HepG2 (cell line): ENCODE data around the gene C1orf35. TPM values are rescaled to one million over a fixed set of nuclear protein-coding genes. Genes with fewer than 3 reads are reported as not detected.

ENCODE experiments used
- ATAC-seq: fragments of 200-7000 bp; cut with Tn5 transposase; 3 replicates; pipeline ENCODE4 v1.9.1; 2020; ENCODE audit warnings: mild to moderate bottlenecking, moderate library complexity
- BruUV-seq: library from RNA; stranded (reverse); fragments of 400-500 nt; replicated peaks from 2 replicates; lab custom pipeline; 2021; lab: Mats Ljungman, UMichigan
- CTCF ChIA-PET: fragments of 300-600 bp; formaldehyde crosslinking; extraction: SDS; loops from one replicate; lab custom pipeline; 2021; ENCODE audit warnings: low total read pairs, inconsistent platforms, low intra/inter-chr PET ratio; lab: Yijun Ruan, JAX
- POLR2A ChIA-PET: fragments of 350-600 bp; sonication (Branson Sonifier 250); formaldehyde crosslinking; loops from one replicate; lab custom pipeline; 2020; ENCODE audit warnings: antibody characterized with exemption, inconsistent platforms; lab: Yijun Ruan, JAX
- DNase-seq: peaks from one replicate; pipeline ENCODE4 v3.0.0-alpha.2; 2015; ENCODE audit warnings: low spot score
- FAIRE-seq: peaks from 3 replicates; lab custom pipeline; 2011; peaks lifted over from hg19 to GRCh38; lab: Jason Lieb, UNC
- H2AFZ ChIP-seq: one replicate; pipeline ENCODE4 v1.6.1; 2011; ENCODE audit warnings: low read length, inconsistent platforms
- H3K27ac ChIP-seq: fragments of 300-600 bp; 3 replicates; pipeline ENCODE4 v1.8.0; 2011; ENCODE audit warnings: mixed run types, mild to moderate bottlenecking, mixed read lengths, low read length, inconsistent platforms; ENCODE audit not compliant: insufficient read depth; ENCODE audit errors: extremely low read length
- H3K27me3 ChIP-seq, 2 experiments: fragments of 200-600 bp in 1 of 2; 2 replicates in 1 of 2; 3 replicates in 1 of 2; pipeline versions ENCODE4 v1.6.0 to v1.8.0; 2011; ENCODE audit warnings: low read length in 2 of 2, mild to moderate bottlenecking in 2 of 2, moderate library complexity in 2 of 2, inconsistent platforms in 1 of 2; ENCODE audit not compliant: insufficient read depth in 2 of 2, control insufficient read depth in 1 of 2
- H3K36me3 ChIP-seq, 2 experiments: fragments of 200-600 bp in 1 of 2; replicated peaks in 1 of 2; 2 replicates in 1 of 2; 3 replicates in 1 of 2; pipeline versions ENCODE4 v1.5.1 to v1.8.0; 2011; ENCODE audit warnings: low read length in 2 of 2, inconsistent platforms in 1 of 2; ENCODE audit not compliant: insufficient read depth in 2 of 2, control insufficient read depth in 1 of 2
- H3K4me1 ChIP-seq: 2 replicates; pipeline ENCODE4 v1.5.1; 2012; ENCODE audit warnings: low read length, inconsistent platforms; ENCODE audit not compliant: insufficient read depth
- H3K4me2 ChIP-seq: 2 replicates; pipeline ENCODE4 v1.6.0; 2011; ENCODE audit warnings: low read depth, low read length, inconsistent platforms
- H3K4me3 ChIP-seq, 3 experiments: fragments of 200-600 bp in 1 of 3; sonication (generic), shearing (Covaris generic) in 1 of 3; replicated peaks in 1 of 3; 2 replicates each; pipeline ENCODE4 v1.5.1; 2011 to 2016; ENCODE audit warnings: low read length in 3 of 3, inconsistent platforms in 2 of 3, low read depth in 2 of 3, mild to moderate bottlenecking in 2 of 3, control low read depth in 1 of 3, mixed read lengths in 1 of 3; ENCODE audit not compliant: insufficient read depth in 1 of 3
- H3K79me2 ChIP-seq: one replicate; pipeline ENCODE4 v1.6.1; 2011; ENCODE audit warnings: low read length, inconsistent platforms; ENCODE audit not compliant: insufficient read depth
- H3K9ac ChIP-seq: 2 replicates; pipeline ENCODE4 v1.6.0; 2011; ENCODE audit warnings: mild to moderate bottlenecking, low read depth, low read length, inconsistent platforms; ENCODE audit not compliant: insufficient read depth
- H3K9me3 ChIP-seq: 2 replicates; pipeline ENCODE4 v1.5.1; 2012; ENCODE audit warnings: mild to moderate bottlenecking, low read length
- H4K20me1 ChIP-seq: 2 replicates; pipeline ENCODE4 v1.6.0; 2011; ENCODE audit warnings: inconsistent platforms, mild to moderate bottlenecking, low read length, moderate library complexity; ENCODE audit not compliant: insufficient read depth
- REST ChIP-seq, 2 experiments: IDR thresholded peaks; 2 replicates each; pipeline ENCODE4 v1.6.1; 2011 to 2012; ENCODE audit warnings: low read length in 2 of 2, borderline replicate concordance in 1 of 2, low read depth in 1 of 2, mild to moderate bottlenecking in 1 of 2, moderate library complexity in 1 of 2
- ZBTB21 ChIP-seq: sonication (generic); formaldehyde crosslinking; IDR thresholded peaks from 2 replicates; pipeline ENCODE4 v1.4.0; 2020; ENCODE audit warnings: missing genetic modification reagents
- ZGPAT ChIP-seq: IDR thresholded peaks from 2 replicates; pipeline ENCODE4 v1.6.1; 2016; ENCODE audit warnings: mild to moderate bottlenecking
- ZNF484 ChIP-seq: sonication (generic); formaldehyde crosslinking; IDR thresholded peaks from 2 replicates; pipeline ENCODE4 v1.5.1; 2020; ENCODE audit warnings: mild to moderate bottlenecking, low read depth, missing genetic modification reagents, borderline replicate concordance
- ZNF547 ChIP-seq: sonication (generic); formaldehyde crosslinking; IDR thresholded peaks from 2 replicates; pipeline ENCODE4 v1.5.1; 2020; ENCODE audit warnings: mild to moderate bottlenecking, missing genetic modification reagents
- ZNF614 ChIP-seq: IDR thresholded peaks from 2 replicates; pipeline ENCODE4 v1.6.1; 2018; ENCODE audit warnings: missing biosample characterization, missing genetic modification reagents, inconsistent platforms, borderline replicate concordance
- WGBS: methylation state at CpG from one replicate; pipeline ENCODE4 v1.1.6; 2017; ENCODE audit warnings: low lambda C conversion rate; 5-methylcytosine and 5-hydroxymethylcytosine counted together
- in situ Hi-C: cut with HindIII; loops from 2 replicates; pipeline ENCODE4 v1.10.0; 2017; ENCODE audit warnings: low pct_unique_long_range_greater_than_20kb; ENCODE audit not compliant: extremely low pct_ligation_motif_present
- intact Hi-C: fragments of 100-400 bp; cut with micrococcal nuclease; formaldehyde crosslinking; loops from one replicate; pipeline ENCODE4 v1.10.0; 2022; ENCODE audit not compliant: unreplicated experiment
- polyA plus RNA-seq, 8 experiments: library from polyadenylated mRNA; depleted of rRNA in 3 of 8; stranded (reverse) in 7 of 8; unstranded in 1 of 8; fragments of >200 nt; fragmentation: Illumina TruSeq in 4 of 8; extraction: Trizol in 4 of 8; gene quantifications; 2 replicates each; pipeline versions ENCODE4 v1.2.1 to v1.2.3, GENCODE V29; 2011 to 2016; ENCODE audit warnings: low read depth in 4 of 8, missing spikeins in 1 of 8, mixed read lengths in 1 of 8; ENCODE audit not compliant: insufficient read depth in 1 of 8
- total RNA-seq, 5 experiments: library from RNA; depleted of rRNA; stranded (reverse); fragments of >200 nt; fragmentation: Illumina TruSeq; extraction: Trizol; gene quantifications; 2 replicates each; pipeline ENCODE4 v1.2.3, GENCODE V29; 2016; ENCODE audit warnings: low read depth in 1 of 5

Gene C1orf35
- total and polyA plus RNA-seq, 2 of the 13 experiments (the other 11 are each of a cell fraction or from before 2014, with no cell fraction given), result 8.1 to 19.3 TPM

- no peak for FAIRE-seq
- ATAC-seq, result no peak
- H3K4me2 ChIP-seq, result no peak overlapping the region
- peaks cover 61% of the 10 kb centered on the region for H3K4me1 ChIP-seq
- no TSS peak for BruUV-seq
- no peaks in the 10 kb centered on the region for H3K27me3 ChIP-seq
- ChIA-PET POLR2A (interaction anchor here (1.3 kb wide), 1 partner anchor 18 kb away, joined by 3 read pairs; the partner anchor contains the start of gene IBA57), CTCF (no interaction called here)
- H4K20me1 ChIP-seq, result peaks cover 23% of the 10 kb centered on the region; the same call in 1 of the 2 replicates
- TF ChIP-seq ZNF614 (CRISPR knock-in tag) (no peak), ZNF484 (CRISPR knock-in tag) (no peak), REST (IDR thresholded peaks at IDR 0.05; ENCODE audit: borderline replicate concordance in 1 of 2, low read depth in 1 of 2, low read length in 2 of 2) (no peak), ZGPAT (CRISPR knock-in tag) (no peak), ZNF547 (CRISPR knock-in tag) (no peak), ZBTB21 (CRISPR knock-in tag) (no peak)
- no peak overlapping the region for H3K4me3 ChIP-seq
- peaks cover 4 to 17% of the 10 kb centered on the region in 2 experiments; a peak in 4 of 5 replicates for H3K36me3 ChIP-seq
- intact Hi-C loops (no loop called here), in situ Hi-C loops (no loop called here)
- no peaks in the 10 kb centered on the region for H3K9me3 ChIP-seq
- H3K27ac ChIP-seq, result no peak overlapping the region
- no peak overlapping the region for H2AFZ ChIP-seq
- peaks cover 52% of the 10 kb centered on the region for H3K79me2 ChIP-seq
- no peak for DNase-seq
- no peak overlapping the region for H3K9ac ChIP-seq
- 96% methylated on average over 11 of the region's 18 CpGs for WGBS
Measured at GRCh38 chr1:228146417-228147150, 43.5 kb upstream of the C1orf35 start.
